PFSK-1 (cell line): ENCODE data around the gene CMYA5.

Source experiments
- FOXP2 ChIP-seq: optimal IDR thresholded peaks from 2 replicates; pipeline ENCODE3; 2011; ENCODE audit warnings: borderline replicate concordance, control low read depth, inconsistent platforms; ENCODE audit not compliant: insufficient read depth; ENCODE audit errors: extremely low read length, extremely low read depth
- POLR2AphosphoS5 ChIP-seq: IDR thresholded peaks from 2 replicates; pipeline ENCODE4 v1.6.1; 2012; ENCODE audit warnings: low read depth, mild to moderate bottlenecking, control low read depth, low read length, moderate library complexity
- REST ChIP-seq, 2 experiments: IDR thresholded peaks; 2 replicates each; pipeline versions ENCODE4 v1.6.1 to v1.8.0; 2011 to 2012; ENCODE audit warnings: low read depth in 2 of 2, low read length in 2 of 2, control low read depth in 1 of 2, inconsistent platforms in 1 of 2, mild to moderate bottlenecking in 1 of 2, moderate library complexity in 1 of 2; ENCODE audit not compliant: insufficient read depth in 1 of 2
- SIN3A ChIP-seq: IDR thresholded peaks from 2 replicates; pipeline ENCODE4 v1.6.1; 2012; ENCODE audit warnings: mild to moderate bottlenecking, low read length, moderate library complexity, borderline replicate concordance; ENCODE audit not compliant: insufficient read depth
- TAF1 ChIP-seq: IDR thresholded peaks from 2 replicates; pipeline ENCODE4 v1.6.1; 2012; ENCODE audit warnings: low read length, control low read depth, borderline replicate concordance; ENCODE audit not compliant: insufficient read depth

CMYA5 gene

GRCh38 chr5:79793722-79794121 lies 104.1 kb downstream of the CMYA5 start:
- TF ChIP-seq FOXP2 (no peak), TAF1 (no peak), SIN3A (no peak), POLR2AphosphoS5 (no peak)

- TF ChIP-seq FOXP2 = no peak
- no peak for TF ChIP-seq POLR2AphosphoS5
- TF ChIP-seq TAF1 = no peak
- TF ChIP-seq REST (IDR thresholded peaks at IDR 0.05; ENCODE audit: insufficient read depth in 1 of 2, low read depth in 2 of 2, low read length in 2 of 2) = no peak
- no peak for TF ChIP-seq SIN3A
Observed at GRCh38 chr5:79794347-79794746, 104.7 kb downstream of the CMYA5 start.

- TF ChIP-seq POLR2AphosphoS5 = no peak
- TF ChIP-seq SIN3A = no peak
- TF ChIP-seq FOXP2 = no peak
- no peak for TF ChIP-seq REST (IDR thresholded peaks at IDR 0.05; ENCODE audit: insufficient read depth in 1 of 2, low read depth in 2 of 2, low read length in 2 of 2)
- TF ChIP-seq TAF1 = no peak
Observed at GRCh38 chr5:79795764-79796398, 106.2 kb downstream of the CMYA5 start.

GRCh38 chr5:79798893-79799590 lies 109.4 kb downstream of the CMYA5 start:
- no peak for TF ChIP-seq FOXP2
- no peak for TF ChIP-seq TAF1
- no peak for TF ChIP-seq SIN3A
- TF ChIP-seq REST (IDR thresholded peaks at IDR 0.05; ENCODE audit: insufficient read depth in 1 of 2, low read depth in 2 of 2, low read length in 2 of 2) = no peak
- TF ChIP-seq POLR2AphosphoS5 = no peak

- TF ChIP-seq REST (IDR thresholded peaks at IDR 0.05; ENCODE audit: insufficient read depth in 1 of 2, low read depth in 2 of 2, low read length in 2 of 2) = no peak
- no peak for TF ChIP-seq POLR2AphosphoS5
- no peak for TF ChIP-seq TAF1
- no peak for TF ChIP-seq FOXP2
- no peak for TF ChIP-seq SIN3A
Observed at GRCh38 chr5:79800979-79801827, 111.6 kb downstream of the CMYA5 start.
